WERI-Rb-1 (cell line): ENCODE measurements around the gene STXBP2.

Source experiments
- DNase-seq: peaks from one replicate; pipeline ENCODE4 v3.0.0-alpha.2; 2020
- H3K27ac ChIP-seq: fragments of 250-450 bp; sonication (Bioruptor Pico); 2 replicates; pipeline ENCODE4 v1.5.1; 2020; ENCODE audit warnings: mild to moderate bottlenecking, moderate library complexity
- H3K27me3 ChIP-seq: fragments of 250-450 bp; sonication (Bioruptor Pico); 2 replicates; pipeline ENCODE4 v1.5.1; 2021; ENCODE audit warnings: mild to moderate bottlenecking, low read depth, moderate library complexity; ENCODE audit not compliant: insufficient read depth, severe bottlenecking
- H3K36me3 ChIP-seq: fragments of 250-450 bp; sonication (Bioruptor Pico); 2 replicates; pipeline ENCODE4 v1.5.1; 2020; ENCODE audit warnings: mild to moderate bottlenecking, moderate library complexity
- H3K4me3 ChIP-seq: 2 replicates; pipeline ENCODE4 v1.5.1; 2011; ENCODE audit warnings: low read depth, mild to moderate bottlenecking, control low read depth, low read length
- H3K9me3 ChIP-seq: fragments of 250-450 bp; sonication (Bioruptor Pico); 2 replicates; pipeline ENCODE4 v1.5.1; 2021; ENCODE audit warnings: mild to moderate bottlenecking, moderate library complexity; ENCODE audit not compliant: severe bottlenecking
- TF ChIP-seq, protein P1 (sequence below): IDR thresholded peaks from 2 replicates; pipeline ENCODE4 v1.5.1; 2011; ENCODE audit warnings: low read depth, mild to moderate bottlenecking, control low read depth, inconsistent platforms, low read length

STXBP2 gene

DNA sequence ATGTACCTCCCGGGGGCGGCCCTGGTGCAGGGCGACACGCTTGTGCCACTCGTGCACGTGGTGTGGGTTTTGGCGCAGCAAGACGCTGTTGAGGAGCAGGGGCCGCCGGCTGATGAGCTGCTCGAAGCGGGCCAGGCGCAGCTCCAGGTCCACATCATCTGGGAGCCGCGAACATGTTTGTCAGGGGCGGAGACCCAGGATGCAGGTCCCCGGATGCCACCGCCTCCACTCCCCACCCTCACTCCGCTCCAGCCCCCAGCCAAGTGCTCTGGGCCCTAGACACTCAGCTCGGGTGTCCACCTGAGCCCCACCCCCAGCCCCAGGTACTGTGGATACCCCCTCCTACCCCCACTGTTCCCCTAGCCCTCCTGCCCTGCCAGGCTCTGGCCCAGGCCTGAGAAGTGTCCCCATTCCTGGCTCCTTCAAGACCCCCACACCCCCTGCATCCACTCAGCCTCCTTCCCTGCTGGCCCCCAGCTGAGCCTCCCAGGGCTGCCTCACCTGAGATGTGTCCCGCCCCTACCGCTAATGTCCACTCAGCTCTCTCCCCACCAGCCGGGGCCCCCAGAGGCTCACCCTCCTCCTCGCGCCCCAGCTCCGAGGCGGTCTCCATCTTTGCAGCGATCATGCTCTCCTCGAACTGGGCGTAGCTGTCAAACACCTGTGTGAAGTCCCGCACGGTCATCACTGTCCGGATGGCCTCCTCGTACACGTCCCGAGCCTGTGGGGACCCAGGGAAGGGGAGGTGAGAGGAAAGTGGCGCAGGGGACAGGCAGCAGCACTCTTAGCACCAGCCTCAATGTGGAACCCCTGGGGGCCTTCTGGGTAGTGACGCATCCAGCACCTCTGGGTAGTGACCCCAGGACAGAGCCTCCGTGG, 12.9 kb upstream of the STXBP2 start:
- Histone ChIP-seq H3K9me3 (no peaks in the 10 kb centered on the region), H3K4me3 (no peak overlapping the region), H3K27me3 (no peaks in the 10 kb centered on the region), H3K27ac (no peak overlapping the region), H3K36me3 (peaks cover 59% of the 10 kb centered on the region)
- DNase-seq = no peak
- TF ChIP-seq, protein P1, sequence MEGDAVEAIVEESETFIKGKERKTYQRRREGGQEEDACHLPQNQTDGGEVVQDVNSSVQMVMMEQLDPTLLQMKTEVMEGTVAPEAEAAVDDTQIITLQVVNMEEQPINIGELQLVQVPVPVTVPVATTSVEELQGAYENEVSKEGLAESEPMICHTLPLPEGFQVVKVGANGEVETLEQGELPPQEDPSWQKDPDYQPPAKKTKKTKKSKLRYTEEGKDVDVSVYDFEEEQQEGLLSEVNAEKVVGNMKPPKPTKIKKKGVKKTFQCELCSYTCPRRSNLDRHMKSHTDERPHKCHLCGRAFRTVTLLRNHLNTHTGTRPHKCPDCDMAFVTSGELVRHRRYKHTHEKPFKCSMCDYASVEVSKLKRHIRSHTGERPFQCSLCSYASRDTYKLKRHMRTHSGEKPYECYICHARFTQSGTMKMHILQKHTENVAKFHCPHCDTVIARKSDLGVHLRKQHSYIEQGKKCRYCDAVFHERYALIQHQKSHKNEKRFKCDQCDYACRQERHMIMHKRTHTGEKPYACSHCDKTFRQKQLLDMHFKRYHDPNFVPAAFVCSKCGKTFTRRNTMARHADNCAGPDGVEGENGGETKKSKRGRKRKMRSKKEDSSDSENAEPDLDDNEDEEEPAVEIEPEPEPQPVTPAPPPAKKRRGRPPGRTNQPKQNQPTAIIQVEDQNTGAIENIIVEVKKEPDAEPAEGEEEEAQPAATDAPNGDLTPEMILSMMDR = no peak

DNA sequence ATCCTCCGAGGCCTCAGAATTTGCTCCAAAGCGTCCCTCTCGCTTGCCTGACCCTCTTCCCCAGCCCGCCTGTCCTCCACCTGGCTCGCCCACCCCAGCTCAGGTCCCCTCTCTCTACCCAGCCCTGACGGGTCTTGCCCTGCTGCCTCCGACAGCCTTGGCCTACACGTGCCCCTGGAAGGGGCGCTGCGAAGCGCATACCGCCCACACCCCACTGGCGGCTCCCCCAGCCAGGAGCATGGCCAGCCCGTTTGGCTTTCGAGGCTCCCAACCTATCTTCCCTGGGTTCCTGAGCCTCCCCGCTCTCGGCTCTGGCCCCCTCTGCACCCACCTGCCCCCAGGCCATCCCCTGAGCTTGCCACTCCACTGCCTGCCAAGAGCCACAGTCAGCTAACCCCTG, 12.1 kb upstream of the STXBP2 start:
- Histone ChIP-seq H3K27ac (no peak overlapping the region), H3K36me3 (peaks cover 59% of the 10 kb centered on the region), H3K4me3 (no peak overlapping the region), H3K27me3 (no peaks in the 10 kb centered on the region), H3K9me3 (no peaks in the 10 kb centered on the region)
- DNase-seq = no peak
- TF ChIP-seq, protein P1 = no peak

DNA sequence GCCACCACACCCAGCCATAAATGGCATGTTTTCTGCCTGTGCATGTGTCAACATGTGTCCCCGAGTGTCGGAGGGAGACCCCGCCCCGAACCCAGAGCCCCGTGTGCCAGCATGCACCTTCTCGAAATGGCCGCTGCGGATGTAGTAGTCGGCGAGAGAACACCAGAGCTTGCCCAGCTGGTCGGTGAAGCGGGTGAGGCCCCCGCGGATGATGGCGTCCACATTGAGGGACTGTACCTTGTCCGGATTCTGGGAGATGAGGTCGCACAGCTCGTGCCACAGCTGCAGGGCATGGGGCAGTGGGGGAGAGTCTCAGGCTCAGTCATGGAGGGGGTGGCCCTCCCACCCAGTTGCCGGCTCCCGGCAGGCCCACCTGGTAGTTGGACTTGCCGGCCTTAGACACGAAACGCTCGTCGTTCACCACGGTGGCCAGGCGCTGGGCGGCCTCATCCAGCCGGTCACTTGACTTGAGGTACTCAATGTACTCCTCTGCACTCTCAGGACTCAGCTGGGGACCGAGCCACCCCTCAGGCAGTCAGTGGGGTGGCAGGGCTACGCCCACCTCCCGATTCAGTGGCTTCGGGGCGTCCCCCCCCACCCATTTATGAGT, 11.0 kb upstream of the STXBP2 start:
- no peaks in the 10 kb centered on the region for H3K9me3 ChIP-seq
- DNase-seq = no peak
- H3K36me3 ChIP-seq = peaks cover 49% of the 10 kb centered on the region
- TF ChIP-seq, protein P1 = no peak
- H3K4me3 ChIP-seq = no peak overlapping the region
- H3K27me3 ChIP-seq = no peaks in the 10 kb centered on the region
- H3K27ac ChIP-seq = no peak overlapping the region

DNA sequence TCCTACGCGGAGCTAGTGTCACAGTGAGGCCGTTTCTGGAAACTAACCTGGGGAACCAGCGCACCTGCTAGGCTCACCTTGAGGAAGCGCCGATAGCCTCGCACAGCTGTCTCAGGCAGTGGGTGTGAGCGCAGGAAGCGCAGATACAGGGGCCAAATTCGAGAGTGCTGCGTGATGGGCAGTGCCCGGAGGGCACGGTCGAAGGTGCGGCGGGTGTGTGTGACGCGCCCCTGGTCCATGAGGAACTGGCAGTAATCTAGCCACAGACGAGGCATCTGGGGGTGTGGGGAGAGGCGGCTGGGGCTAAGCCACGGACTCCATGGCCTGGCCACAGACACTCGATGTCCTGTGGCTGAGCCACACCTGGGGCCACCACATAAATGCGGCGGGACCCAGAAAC, 9.7 kb upstream of the STXBP2 start:
- TF ChIP-seq, protein P1 = no peak
- Histone ChIP-seq H3K27me3 (no peaks in the 10 kb centered on the region), H3K36me3 (peaks cover 44% of the 10 kb centered on the region), H3K4me3 (no peak overlapping the region), H3K27ac (no peak overlapping the region), H3K9me3 (no peaks in the 10 kb centered on the region)
- DNase-seq = no peak

DNA sequence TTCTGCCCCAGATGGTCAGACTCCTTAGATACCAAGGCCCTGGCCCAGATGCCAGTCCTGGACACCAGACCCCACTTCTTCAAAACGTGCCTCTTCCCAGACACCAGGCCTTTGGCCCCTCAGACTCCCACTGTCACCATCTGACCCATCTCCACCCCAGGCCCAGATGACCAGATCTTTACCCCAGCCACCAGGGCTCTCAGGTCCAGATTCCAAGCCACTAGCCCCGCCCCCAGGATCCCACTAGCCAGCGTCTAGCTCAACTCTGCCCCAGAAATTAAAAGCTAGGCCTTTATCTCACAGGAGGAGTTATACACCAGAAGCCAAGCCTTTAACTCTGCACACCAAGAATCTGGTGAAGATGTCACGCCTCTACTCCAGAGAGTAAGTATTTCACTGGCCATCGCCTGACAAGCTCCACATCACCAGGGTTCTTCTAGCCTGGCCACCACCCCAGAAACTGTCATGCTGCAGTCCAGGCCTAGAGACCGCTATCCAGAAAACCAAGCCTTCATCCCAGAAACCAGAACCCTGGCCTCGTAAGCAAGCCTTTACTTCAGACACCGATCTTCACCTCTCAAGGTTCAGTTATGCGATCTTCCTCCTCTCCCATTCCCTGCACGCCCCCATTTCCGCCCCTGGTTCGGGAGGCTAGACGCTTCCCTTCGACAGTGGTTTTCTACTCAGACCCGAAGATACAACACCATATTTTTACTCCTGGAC, 8.2 kb upstream of the STXBP2 start:
- no peaks in the 10 kb centered on the region for H3K9me3 ChIP-seq
- TF ChIP-seq, protein P1 = no peak
- H3K27ac ChIP-seq = peak overlapping the region; percentile 82
- DNase-seq = no peak
- no peaks in the 10 kb centered on the region for H3K27me3 ChIP-seq
- peak overlapping the region; percentile 92 for H3K4me3 ChIP-seq
- H3K36me3 ChIP-seq = peaks cover 37% of the 10 kb centered on the region
